Measurements from ENCODE around the gene ARHGAP32. TPM values are rescaled to one million over a fixed set of nuclear protein-coding genes. Genes with fewer than 3 reads are reported as not detected.

The ARHGAP32 gene
- total RNA-seq, 1 experiment from 2014 or later = 22.0 TPM

DNA sequence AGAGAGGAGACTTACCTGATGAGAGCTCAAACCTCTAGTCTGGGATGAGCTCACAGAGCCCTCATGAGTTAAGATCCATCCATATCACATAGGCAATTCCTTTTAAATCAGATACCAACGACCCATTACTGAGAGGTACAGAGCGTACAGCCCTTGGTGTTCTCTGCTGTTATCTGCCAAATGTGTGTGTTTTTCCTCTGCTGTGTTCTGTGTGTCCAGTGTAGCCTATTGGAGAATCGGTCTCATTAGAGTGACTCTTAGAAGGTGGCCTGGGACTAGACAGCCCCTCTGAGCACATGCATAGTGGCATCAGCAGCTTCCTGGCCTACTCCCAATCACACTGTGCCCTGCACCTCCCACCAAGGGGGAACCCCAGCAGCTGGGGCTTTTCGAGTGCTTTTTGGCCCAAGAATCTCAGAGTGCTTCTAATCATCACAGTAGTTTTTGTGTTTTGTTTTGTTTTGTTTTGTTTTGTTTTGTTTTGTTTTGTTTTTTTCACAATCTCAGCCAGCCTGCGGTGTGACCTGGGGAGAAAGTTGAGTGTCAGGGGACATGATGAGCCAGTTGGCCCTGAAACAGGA, 274.9 kb downstream of the ARHGAP32 start:
- WGBS (ENCODE audit: extremely low coverage, insufficient read length, low lambda C conversion rate) = no CpG with 5 or more reads among the region's 5 CpGs
- H3K4me1 Mint-ChIP-seq = peaks cover 0 to 3% of the 10 kb centered on the region in 2 experiments; a peak in 1 of 4 replicates
- no peak overlapping the region for H3K18ac ChIP-seq (ENCODE audit: insufficient read length, low read depth, low read length)
- H3T11ph ChIP-seq (ENCODE audit: low read length) = no peak overlapping the region
- no peak overlapping the region for H3K27ac ChIP-seq (ENCODE audit: insufficient read length, low read depth, low read length)
- no peak overlapping the region for H2AK5ac ChIP-seq (ENCODE audit: insufficient read length, low read length)
- no peak overlapping the region for H3K4me2 ChIP-seq (ENCODE audit: insufficient read depth, insufficient read length, low read length)
- TF ChIP-seq, protein P1, sequence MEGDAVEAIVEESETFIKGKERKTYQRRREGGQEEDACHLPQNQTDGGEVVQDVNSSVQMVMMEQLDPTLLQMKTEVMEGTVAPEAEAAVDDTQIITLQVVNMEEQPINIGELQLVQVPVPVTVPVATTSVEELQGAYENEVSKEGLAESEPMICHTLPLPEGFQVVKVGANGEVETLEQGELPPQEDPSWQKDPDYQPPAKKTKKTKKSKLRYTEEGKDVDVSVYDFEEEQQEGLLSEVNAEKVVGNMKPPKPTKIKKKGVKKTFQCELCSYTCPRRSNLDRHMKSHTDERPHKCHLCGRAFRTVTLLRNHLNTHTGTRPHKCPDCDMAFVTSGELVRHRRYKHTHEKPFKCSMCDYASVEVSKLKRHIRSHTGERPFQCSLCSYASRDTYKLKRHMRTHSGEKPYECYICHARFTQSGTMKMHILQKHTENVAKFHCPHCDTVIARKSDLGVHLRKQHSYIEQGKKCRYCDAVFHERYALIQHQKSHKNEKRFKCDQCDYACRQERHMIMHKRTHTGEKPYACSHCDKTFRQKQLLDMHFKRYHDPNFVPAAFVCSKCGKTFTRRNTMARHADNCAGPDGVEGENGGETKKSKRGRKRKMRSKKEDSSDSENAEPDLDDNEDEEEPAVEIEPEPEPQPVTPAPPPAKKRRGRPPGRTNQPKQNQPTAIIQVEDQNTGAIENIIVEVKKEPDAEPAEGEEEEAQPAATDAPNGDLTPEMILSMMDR (conservative IDR thresholded peaks at IDR 0.05) = no peak
- H4K5ac ChIP-seq (ENCODE audit: insufficient read length, low read depth, low read length) = no peak overlapping the region
- H2BK5ac ChIP-seq (ENCODE audit: insufficient read length, low read length) = no peak overlapping the region
- H3K4me3 Mint-ChIP-seq = no peak overlapping the region
- no peaks in the 10 kb centered on the region for H3K27me3 ChIP-seq (ENCODE audit: insufficient read depth, low read length)
- no peak overlapping the region for H2BK120ac ChIP-seq (ENCODE audit: low read depth, low read length, poor library complexity, severe bottlenecking)
- no peaks in the 10 kb centered on the region for H3K9me3 ChIP-seq (ENCODE audit: control insufficient read depth, low read depth, low read length)
- H3K4ac ChIP-seq (ENCODE audit: low read depth, low read length) = no peak overlapping the region
- H3K4me1 ChIP-seq (ENCODE audit: insufficient read depth, low read length) = no peaks in the 10 kb centered on the region
- no peak for DNase-seq
- H4K91ac ChIP-seq (ENCODE audit: insufficient read length, low read depth, low read length) = no peak overlapping the region
- H2BK12ac ChIP-seq (ENCODE audit: insufficient read length, low read depth, low read length) = no peak overlapping the region
- H3K27me3 Mint-ChIP-seq (ENCODE audit: low read depth) = peaks cover 63% of the 10 kb centered on the region
- H3K56ac ChIP-seq (ENCODE audit: insufficient read length, low read depth, low read length) = no peak overlapping the region
- H3K79me2 ChIP-seq (ENCODE audit: insufficient read depth, low read length) = no peaks in the 10 kb centered on the region
- no peak overlapping the region for H3K9ac ChIP-seq (ENCODE audit: extremely low read depth, insufficient read length, low read length)
- no peak overlapping the region for H2AFZ ChIP-seq (ENCODE audit: low read length)
- H3K79me1 ChIP-seq (ENCODE audit: insufficient read depth, low read depth, low read length, poor library complexity, severe bottlenecking) = no peaks in the 10 kb centered on the region
- H3K14ac ChIP-seq (ENCODE audit: insufficient read depth, low read length) = no peak overlapping the region
- no peak overlapping the region for H2BK15ac ChIP-seq (ENCODE audit: low read depth, low read length)
- no peak overlapping the region for H4K8ac ChIP-seq (replicated peaks; ENCODE audit: insufficient read length, low read depth, low read length)
- no peaks in the 10 kb centered on the region for H4K20me1 ChIP-seq (ENCODE audit: control insufficient read depth, insufficient read depth, insufficient read length)
- no peak overlapping the region for H3K23ac ChIP-seq (ENCODE audit: insufficient read length, low read depth, low read length)
- H3K27ac Mint-ChIP-seq = no peak overlapping the region
- H2BK20ac ChIP-seq (ENCODE audit: low read depth, low read length, poor library complexity, severe bottlenecking) = no peak overlapping the region
- peaks cover 0 to 4% of the 10 kb centered on the region in 2 experiments; a peak in 3 of 5 replicates for H3K9me3 Mint-ChIP-seq
- H3K36me3 Mint-ChIP-seq (ENCODE audit: insufficient read depth in 1 of 3, low read depth in 3 of 3) = no peaks in the 10 kb centered on the region
- no peaks in the 10 kb centered on the region for H3K23me2 ChIP-seq (ENCODE audit: insufficient read length, low read depth, low read length, poor library complexity, severe bottlenecking)
